ENCODE data around the gene CIDEC.

Gene CIDEC

DNA sequence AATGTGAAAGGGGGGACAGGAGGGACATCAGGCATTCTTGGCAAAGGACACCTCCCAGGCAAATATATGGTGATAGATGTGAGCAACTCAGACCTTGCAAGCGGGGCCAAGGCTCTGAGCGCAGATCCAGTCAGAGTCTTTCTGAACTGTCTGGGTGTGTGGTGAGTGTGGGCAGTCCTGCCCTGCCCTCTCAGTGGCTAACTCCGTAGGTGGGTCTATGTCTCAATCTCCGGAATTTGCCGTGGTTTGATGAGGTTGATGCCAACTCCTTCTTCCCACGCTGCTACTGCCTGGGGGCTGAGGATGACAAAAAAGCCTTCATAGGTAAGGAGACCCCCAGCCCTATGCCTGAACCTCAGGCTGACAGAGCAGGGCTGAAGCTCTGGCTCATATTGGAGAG lies 62.6 kb downstream of the CIDEC start:
- in situ Hi-C loops (cut with MboI; ENCODE audit: low sequenced_read_pairs), result no loop called here

Measured in hTERT RPE-1 (cell line).